Stomach (tissue), 4 donors: ENCODE results near the gene EREG.

Experiments used
- POLR2A ChIP-seq, 4 donors: fragments of 450-650 bp; IDR thresholded peaks; one replicate each; pipeline ENCODE4 v1.6.1; 2016; ENCODE audit warnings: antibody characterized with exemption in 4 of 4, control low read depth in 2 of 4, mild to moderate bottlenecking in 1 of 4, moderate library complexity in 1 of 4
- TF ChIP-seq, protein P1 (sequence below), 7 experiments: fragments of 450-650 bp in 4 of 7; fragments of 200-600 bp in 3 of 7; sonication (generic) in 3 of 7; IDR thresholded peaks; one replicate each; pipeline ENCODE4 v1.5.1; 2016 to 2019; ENCODE audit warnings: antibody characterized with exemption in 7 of 7, control low read depth in 2 of 7, mild to moderate bottlenecking in 1 of 7

DNA sequence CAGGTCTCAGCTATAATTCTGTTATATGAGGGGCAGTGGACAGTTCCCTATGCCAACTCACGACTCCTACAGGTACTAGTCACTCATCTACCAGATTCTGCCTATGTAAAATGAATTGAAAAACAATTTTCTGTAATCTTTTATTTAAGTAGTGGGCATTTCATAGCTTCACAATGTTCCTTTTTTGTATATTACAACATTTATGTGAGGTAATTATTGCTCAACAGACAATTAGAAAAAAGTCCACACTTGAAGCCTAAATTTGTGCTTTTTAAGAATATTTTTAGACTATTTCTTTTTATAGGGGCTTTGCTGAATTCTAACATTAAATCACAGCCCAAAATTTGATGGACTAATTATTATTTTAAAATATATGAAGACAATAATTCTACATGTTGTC lies 20.4 kb downstream of the EREG start:
- TF ChIP-seq, protein P1, sequence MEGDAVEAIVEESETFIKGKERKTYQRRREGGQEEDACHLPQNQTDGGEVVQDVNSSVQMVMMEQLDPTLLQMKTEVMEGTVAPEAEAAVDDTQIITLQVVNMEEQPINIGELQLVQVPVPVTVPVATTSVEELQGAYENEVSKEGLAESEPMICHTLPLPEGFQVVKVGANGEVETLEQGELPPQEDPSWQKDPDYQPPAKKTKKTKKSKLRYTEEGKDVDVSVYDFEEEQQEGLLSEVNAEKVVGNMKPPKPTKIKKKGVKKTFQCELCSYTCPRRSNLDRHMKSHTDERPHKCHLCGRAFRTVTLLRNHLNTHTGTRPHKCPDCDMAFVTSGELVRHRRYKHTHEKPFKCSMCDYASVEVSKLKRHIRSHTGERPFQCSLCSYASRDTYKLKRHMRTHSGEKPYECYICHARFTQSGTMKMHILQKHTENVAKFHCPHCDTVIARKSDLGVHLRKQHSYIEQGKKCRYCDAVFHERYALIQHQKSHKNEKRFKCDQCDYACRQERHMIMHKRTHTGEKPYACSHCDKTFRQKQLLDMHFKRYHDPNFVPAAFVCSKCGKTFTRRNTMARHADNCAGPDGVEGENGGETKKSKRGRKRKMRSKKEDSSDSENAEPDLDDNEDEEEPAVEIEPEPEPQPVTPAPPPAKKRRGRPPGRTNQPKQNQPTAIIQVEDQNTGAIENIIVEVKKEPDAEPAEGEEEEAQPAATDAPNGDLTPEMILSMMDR (IDR thresholded peaks at IDR 0.05), result no peak
- no peak for TF ChIP-seq POLR2A (IDR thresholded peaks at IDR 0.05)
